Testis (tissue), 2 donors: ENCODE measurements around the gene PTPRD.

Experiments used
- CTCF ChIP-seq, 3 experiments: fragments of 450-650 bp in 2 of 3; fragments of 200-600 bp in 1 of 3; sonication (generic) in 1 of 3; IDR thresholded peaks; one replicate each; pipeline ENCODE4 v1.5.1; 2016 to 2019; ENCODE audit warnings: antibody characterized with exemption in 3 of 3, mild to moderate bottlenecking in 2 of 3, moderate library complexity in 1 of 3
- POLR2A ChIP-seq: fragments of 450-650 bp; IDR thresholded peaks from one replicate; pipeline ENCODE4 v1.6.1; 2017; ENCODE audit warnings: antibody characterized with exemption, mild to moderate bottlenecking, moderate library complexity

GRCh38 chr9:10095208-10095607 is 517.6 kb downstream of the PTPRD start:
- TF ChIP-seq CTCF (IDR thresholded peaks at IDR 0.05): no peak
- TF ChIP-seq POLR2A: no peak
